IPS-NIHi11 (cell line): ENCODE data around the gene NTN4.
"Not testable (repeated sequence)": the region's sequence is repeated elsewhere in the genome, so short reads cannot be mapped to it uniquely, and the experiment has no call there.

Source experiments
- DNase-seq: peaks from one replicate; pipeline ENCODE4 v3.0.0; 2012; ENCODE audit warnings: mixed read lengths, low spot score

NTN4 gene

DNA sequence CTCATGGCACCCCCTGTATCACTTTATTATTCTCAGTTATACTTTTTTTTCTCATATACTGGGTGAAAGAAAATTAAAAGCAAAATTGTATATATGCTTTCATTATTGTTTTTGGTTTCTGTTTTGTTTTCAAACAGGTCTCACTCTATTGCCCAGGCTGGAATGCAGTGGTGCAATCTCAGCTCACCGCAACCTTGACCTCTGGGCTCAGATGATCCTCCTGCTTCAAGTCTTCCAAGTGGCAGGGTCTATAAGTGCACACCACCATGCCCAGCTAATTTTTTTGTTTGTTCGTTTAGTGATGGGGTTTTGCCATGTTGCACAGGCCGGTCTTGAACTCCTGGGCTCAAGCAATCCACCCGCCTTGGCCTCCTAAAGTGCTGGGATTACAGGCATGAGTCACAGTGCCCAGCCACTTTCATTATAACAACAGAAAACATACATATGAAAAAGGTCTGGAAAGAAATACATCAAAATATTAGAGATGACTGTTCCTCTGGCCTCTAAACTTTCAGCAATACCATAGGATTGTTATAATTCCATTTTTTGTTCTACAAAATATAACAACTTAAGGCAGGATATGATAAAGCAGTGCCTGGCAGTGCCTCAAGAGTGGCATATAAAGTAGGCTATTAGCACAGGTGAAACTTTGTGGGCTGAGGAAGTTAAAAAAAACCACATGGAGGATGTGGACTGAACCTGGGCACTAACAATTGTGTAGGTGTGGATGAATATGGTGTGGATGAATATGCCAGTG lies 5.8 kb upstream of the NTN4 start:
- DNase-seq: no peak

DNA sequence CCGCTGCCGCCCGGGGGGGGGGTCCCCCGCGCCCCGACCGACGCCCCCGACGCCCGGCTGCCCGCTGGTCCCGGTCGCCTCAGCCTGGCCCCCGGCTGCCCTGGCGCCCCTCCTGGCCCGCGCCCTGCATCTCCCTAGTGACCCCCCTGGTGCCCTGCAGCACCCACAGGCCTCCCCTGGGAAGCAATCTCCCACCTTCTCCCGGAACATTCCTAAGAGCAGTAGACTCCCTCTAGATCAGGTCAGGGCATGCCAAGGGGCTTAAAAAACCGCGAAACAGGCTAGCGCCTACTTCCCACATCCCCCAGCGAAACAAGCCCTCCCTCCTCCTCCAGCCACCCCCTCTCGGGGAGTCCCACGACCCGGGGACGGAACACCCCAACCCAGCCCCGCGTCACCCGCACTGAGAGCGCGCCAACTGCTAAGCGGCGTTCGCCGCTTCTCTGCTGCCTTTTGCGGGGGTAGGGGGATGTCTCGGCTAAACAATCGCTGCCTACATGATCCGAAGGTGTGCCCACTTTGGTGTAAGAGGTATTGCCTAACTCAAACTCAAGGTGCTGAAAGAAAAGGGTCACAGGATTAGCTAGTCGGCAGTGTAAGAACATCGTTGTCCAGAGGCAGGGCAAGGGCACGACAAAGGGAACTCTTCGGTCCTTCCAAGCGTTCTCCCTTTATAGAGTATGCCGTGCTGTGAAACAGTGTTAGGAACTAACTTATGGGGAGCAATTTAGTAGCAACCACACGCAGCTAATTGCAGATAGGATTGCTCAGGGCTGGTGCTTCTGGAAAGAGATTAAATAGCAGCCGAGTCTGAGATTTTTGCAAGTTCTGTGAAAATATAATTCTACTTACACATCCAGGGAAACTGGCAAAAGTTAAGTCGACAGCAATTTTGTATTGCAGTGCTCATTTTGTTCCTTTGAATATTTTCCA lies 619 bp upstream of the NTN4 start:
- DNase-seq: no peak

DNA sequence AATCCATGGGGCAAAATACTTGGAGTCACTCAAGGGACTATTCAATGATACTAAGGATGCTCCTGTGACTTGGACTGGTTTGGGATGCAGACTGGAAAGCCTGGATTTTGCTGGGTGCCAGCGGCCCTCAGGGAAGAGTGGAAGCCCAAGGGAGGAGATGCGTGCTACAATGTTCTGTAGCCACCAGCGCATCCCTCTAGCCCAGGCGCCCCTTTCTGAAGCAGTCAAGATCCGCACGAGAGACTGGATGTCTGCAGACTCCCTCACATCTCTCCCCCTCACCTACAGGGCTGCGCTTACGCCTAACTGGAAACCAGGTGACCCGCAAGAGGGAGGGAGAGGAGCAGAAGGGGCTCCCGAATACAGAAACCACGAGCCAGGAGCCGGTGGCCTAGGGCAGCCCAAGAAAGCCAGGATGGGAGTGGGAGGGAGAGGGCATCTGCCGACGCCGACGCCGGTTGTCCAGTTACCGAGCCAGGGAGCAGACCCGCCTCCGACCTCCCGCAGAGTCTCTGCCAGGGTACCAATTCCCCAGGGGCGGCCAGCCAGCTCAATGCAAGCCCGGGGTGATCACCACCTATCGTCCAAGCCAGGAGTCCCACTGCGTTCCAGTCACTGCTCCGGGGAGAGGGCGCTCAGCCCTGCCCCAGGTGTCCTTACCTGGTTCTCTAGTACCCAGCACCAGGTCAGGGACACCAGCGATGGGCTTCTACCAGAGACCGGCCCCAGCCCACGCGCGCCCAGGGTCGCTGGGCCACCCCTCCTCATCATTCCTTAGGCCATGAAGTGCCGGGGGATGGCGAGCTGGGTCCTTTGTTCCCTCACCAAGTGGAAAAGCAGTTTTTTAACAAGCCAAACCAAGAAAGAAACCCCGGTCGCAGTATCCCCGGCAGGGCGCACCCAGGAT lies 1.2 kb downstream of the NTN4 start:
- peak; percentile 37 for DNase-seq

GRCh38 chr12:95788637-95789036 lies 1.9 kb downstream of the NTN4 start:
- DNase-seq: no peak

DNA sequence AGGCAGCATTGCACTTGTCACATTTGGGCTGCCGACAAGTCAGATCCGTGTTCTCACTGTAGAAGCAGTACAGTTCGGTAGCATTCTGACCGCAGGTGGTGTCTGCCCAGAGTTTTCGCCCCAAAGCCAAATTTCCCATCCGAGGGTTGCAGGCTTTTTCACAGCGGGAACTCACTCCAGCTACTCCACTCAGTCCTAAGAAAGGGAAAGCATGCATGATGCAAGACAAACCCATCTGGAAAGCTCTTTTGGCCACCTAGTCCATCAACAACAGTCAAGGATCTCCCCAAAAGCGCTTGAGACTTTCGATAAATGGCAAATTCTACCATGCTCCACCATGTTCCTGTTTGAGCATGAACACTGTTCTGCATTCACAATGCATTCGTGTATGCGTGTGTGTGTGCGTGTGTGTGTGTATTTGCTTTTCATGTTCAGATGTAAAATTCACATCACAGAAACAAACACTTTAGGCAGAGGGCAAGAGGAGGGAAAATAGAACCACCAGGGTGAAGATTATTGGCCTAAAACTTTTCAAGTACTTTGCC lies 3.2 kb downstream of the NTN4 start:
- DNase-seq: no peak

GRCh38 chr12:95784915-95785314 lies 5.6 kb downstream of the NTN4 start:
- DNase-seq: no peak

- no peak for DNase-seq
These were observed 6.3 kb downstream of the NTN4 start for GRCh38 chr12:95784286-95784685.

DNA sequence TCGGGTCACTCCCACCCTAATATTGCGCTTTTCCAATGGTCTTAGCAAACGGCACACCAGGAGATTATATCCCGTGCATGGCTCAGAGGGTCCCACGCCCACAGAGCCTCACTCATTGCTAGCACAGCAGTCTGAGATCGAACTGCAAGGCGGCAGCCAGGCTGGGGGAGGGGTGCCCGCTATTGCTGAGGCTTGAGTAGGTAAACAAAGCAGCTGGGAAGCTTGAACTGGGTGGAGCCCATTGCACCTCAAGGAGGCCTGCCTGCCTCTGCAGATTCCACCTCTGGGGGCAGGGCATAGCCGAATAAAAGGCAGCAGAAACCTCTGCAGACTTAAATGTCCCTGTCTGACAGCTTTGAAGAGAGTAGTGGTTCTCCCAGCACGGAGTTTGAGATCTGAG lies 15.1 kb downstream of the NTN4 start:
- DNase-seq: not testable (repeated sequence)

- no peak for DNase-seq
These were observed 16.1 kb downstream of the NTN4 start for GRCh38 chr12:95774311-95775045.

GRCh38 chr12:95773320-95773719 lies 17.2 kb downstream of the NTN4 start:
- no peak for DNase-seq

DNA sequence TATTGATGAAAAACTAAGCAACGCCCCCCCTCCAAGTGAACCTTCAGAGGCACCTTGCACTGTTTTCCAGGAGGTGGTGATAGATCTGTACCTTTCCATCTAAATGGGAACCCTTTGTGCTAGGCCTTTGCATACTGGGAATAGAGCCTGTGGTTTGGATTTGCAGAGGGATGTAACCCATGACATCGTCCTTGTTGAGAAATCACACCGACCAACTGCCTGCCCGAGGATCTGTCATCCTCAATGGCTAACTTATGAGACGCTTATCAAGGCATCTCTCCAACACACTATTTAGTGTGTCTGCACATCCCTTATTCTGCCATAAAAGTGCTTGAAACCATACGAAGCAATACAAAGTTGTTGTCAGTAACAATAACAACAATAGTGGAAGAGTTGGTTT lies 22.9 kb downstream of the NTN4 start:
- no peak for DNase-seq

DNA sequence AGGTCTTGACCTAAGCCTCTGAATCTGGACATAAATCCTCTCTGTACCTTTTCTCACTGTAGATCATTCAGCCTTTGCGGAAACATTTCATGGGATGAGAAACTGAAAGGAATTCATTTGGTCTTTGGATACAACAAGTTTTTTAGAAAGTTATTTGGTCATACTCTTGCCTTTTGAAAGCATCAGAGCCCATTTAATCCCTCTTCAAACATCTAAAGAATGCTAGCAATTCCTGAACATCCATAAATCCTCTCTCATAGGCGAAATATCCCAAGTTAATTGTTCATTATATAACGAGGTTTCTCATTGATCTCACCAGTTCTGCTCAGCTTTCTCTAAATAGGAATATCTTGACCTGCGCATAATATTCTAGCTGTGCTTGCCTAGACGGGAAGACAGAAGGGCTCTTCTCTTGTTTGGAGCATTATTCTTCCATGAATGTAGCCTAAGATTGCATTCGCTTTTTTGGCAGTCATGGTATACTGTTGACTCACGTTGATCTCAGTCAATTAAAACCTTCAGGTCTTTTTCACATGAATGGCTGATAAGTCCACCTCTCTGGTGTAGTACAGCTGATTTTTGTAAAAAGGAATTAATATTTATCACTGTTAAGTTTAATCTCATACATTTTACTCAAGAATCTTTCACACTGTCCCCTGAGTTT lies 24.1 kb downstream of the NTN4 start:
- no peak for DNase-seq

- no peak for DNase-seq
These were observed 25.7 kb downstream of the NTN4 start for GRCh38 chr12:95764848-95765247.

DNA sequence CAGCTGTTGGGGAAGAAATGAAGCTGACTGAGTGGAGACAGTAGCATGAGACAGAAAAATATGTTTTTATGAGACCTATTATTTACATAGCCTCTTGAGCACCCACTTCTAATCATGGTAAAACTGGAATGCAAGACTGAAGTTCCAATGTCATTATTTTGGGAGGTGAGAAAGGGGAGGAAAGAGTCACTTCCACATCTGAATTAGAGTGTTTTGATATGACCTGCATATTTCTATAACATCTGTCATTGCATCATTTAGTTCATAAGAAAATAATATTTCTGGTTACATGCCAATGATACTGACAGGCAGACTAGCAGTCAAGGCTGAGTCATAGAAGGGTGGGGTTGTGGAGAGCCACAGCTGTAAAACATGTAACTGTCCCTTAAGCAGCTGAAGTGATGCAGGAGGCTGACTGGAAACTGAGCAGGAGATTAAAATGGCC lies 26.7 kb downstream of the NTN4 start:
- DNase-seq: no peak

GRCh38 chr12:95762123-95762785 lies 28.3 kb downstream of the NTN4 start:
- no peak for DNase-seq

- DNase-seq: no peak
These were observed 30.2 kb downstream of the NTN4 start for GRCh38 chr12:95760371-95760770.

- DNase-seq: no peak
These were observed 30.8 kb downstream of the NTN4 start for GRCh38 chr12:95759718-95760117.

DNA sequence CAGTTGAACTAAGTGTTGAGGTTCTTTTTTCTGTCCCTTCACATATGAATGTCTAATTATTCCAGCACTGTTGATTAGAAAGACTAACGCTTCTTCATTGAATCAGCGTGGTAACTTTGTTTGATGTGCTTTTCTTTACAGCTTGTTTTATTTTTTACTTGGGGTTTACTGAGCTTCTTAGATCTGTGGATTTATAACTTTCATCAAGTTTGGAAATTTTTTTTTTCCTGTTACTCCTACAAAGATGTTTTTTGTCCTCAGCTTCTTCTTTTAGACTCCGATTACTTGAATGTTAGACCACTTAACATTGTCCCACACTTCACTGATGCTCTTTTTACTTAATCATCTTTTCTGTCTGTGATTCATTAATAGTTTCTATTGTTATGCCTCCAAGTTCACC lies 31.5 kb downstream of the NTN4 start:
- no peak for DNase-seq

GRCh38 chr12:95756362-95756761 lies 34.2 kb downstream of the NTN4 start:
- no peak for DNase-seq

GRCh38 chr12:95755261-95755865 lies 35.2 kb downstream of the NTN4 start:
- DNase-seq: no peak
